Epithelial cell of esophagus (primary cell): ENCODE data around the gene GBA3.

Experiments used
- DNase-seq: peaks from one replicate; pipeline ENCODE4 v3.0.0; 2010; ENCODE audit warnings: low read depth
- H3K4me3 ChIP-seq: 2 replicates; pipeline ENCODE4 v1.5.1; 2011; ENCODE audit warnings: mild to moderate bottlenecking, low read length, control low read depth
- CTCF ChIP-seq: IDR thresholded peaks from 2 replicates; pipeline ENCODE4 v1.5.1; 2011; ENCODE audit warnings: low read depth, mild to moderate bottlenecking, low read length, control low read depth, inconsistent platforms; ENCODE audit not compliant: insufficient read depth; ENCODE audit errors: missing control alignments

GBA3 gene

GRCh38 chr4:22692736-22693135 lies at the start of gene GBA3:
Gene GBA3, plus strand, starts transcription at chr4:22692937.
- no peak within 1 kb of the TSS for H3K4me3 ChIP-seq
- no peak for DNase-seq
- TF ChIP-seq CTCF: no peak

DNA sequence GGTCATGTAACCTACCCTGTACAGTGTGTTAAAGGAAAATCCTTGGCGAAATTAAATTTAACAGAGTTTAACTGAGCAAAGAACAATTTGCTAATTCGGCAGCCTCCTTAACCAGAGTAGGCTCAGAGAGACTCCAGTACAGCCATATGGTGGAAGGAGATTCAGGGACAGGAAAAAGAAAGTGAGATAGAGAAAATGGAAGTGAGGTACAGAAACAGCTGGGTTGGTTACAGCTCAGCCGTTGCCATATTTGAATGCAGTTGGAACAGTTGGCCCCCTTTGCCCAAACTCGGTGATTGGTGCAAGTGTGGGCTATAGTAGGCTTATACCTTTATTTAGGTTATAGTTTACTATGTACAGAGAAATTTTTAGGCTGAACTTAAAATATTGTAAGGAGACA lies 48.8 kb upstream of the GBA3 start:
- H3K4me3 ChIP-seq: no peak overlapping the region
- no peak for DNase-seq
- no peak for TF ChIP-seq CTCF

DNA sequence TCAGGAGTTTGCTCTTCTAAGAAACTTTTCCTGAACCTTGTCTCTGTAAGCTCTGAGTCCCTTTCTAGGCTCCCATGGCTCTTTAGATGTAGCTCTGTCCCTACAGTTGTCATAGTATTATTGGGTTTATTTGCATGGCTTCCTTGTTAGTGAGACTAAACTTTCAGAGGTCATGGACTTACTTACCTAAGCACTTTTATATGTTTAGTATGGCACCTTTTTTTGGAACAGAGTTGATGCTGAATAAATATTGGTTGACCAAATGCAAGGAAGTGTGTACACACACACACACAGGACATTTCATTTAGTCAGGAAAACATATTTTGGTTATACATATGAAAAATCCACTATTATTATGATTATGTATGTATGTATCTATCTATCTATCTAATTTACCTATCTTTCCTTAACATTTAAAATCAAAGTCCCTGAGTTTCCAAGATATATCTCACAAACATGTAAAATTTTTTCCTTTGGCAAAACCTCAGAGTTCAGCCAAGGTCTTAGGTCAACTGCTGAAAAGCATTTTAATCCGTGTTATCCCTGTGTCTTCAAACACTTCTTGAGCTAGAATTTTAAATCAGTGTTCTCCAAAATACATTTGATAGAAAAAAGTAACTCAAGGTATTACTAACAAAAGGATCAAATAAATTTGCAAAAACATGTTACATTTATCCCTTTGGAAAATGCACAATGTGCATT lies 47.1 kb upstream of the GBA3 start:
- DNase-seq: no peak
- no peak overlapping the region for H3K4me3 ChIP-seq
- TF ChIP-seq CTCF: no peak

GRCh38 chr4:22648996-22649395 lies 43.7 kb upstream of the GBA3 start:
- no peak for DNase-seq
- TF ChIP-seq CTCF: no peak
- H3K4me3 ChIP-seq: no peak overlapping the region

GRCh38 chr4:22650771-22651170 lies 42.0 kb upstream of the GBA3 start:
- no peak for TF ChIP-seq CTCF

DNA sequence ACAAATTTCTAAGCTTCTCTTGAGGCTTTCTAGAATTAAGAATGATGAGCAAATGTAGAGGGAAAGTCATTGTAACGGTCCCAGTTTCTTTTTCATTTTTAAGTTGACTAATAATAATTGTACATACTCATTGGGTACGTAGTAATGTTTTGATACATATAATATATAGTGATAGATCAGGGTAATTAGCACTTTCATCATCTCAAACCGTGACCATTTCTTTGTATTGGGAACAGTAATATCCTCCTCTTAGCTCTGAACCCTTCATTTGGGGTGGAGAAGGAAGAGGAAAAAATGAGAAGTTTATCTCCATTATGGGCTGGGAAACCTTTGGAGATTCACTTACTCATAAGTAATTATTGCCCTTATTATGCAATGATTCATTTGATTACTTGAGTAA lies 39.0 kb upstream of the GBA3 start:
- TF ChIP-seq CTCF: no peak
- DNase-seq: no peak
- no peak overlapping the region for H3K4me3 ChIP-seq

More at GRCh38 chr4:22650771-22651170, 42.0 kb upstream of the GBA3 start:
- H3K4me3 ChIP-seq: no peak overlapping the region
- no peak for DNase-seq

- peak; percentile 36 for DNase-seq
- no peak overlapping the region for H3K4me3 ChIP-seq
- TF ChIP-seq CTCF: no peak
Observed at GRCh38 chr4:22661443-22661842, 31.3 kb upstream of the GBA3 start.
